ENCODE measurements around the gene BLTP3A. TPM values are rescaled to one million over a fixed set of nuclear protein-coding genes. Genes with fewer than 3 reads are reported as not detected.
A peak's percentile ranks its signal among the peaks of the same experiment; 100 is the strongest.

The BLTP3A gene
- total and polyA plus RNA-seq, 2 experiments from 2014 or later, result 6.4 to 20.6 TPM

DNA sequence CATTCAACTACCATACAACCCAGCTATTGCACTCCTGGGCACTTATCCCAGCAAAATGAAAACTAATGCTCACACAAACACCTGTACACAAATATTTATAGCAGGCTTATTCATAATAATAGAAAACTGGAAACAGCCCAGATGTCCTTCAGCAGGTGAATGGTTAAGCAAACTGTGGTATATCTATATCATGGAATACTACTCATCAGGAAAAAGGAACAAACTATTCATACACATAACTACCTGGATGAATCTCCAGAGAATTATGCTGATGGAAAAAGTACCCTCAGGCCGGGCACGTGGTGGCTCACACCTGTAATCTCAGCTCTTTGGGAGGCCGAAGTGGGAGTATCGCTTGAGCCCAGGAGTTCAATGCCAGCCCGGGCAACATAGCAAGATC lies 3.8 kb upstream of the BLTP3A start:
- Histone ChIP-seq H3K4me3 (no peak overlapping the region), H3K36me3 (no peaks in the 10 kb centered on the region), H3K27ac (no peak overlapping the region), H3K4me1 (ENCODE audit: low read depth) (no peaks in the 10 kb centered on the region), H3K27me3 (no peaks in the 10 kb centered on the region), H3K9me3 (ENCODE audit: low read depth) (no peaks in the 10 kb centered on the region)
- TF ChIP-seq, protein P1, sequence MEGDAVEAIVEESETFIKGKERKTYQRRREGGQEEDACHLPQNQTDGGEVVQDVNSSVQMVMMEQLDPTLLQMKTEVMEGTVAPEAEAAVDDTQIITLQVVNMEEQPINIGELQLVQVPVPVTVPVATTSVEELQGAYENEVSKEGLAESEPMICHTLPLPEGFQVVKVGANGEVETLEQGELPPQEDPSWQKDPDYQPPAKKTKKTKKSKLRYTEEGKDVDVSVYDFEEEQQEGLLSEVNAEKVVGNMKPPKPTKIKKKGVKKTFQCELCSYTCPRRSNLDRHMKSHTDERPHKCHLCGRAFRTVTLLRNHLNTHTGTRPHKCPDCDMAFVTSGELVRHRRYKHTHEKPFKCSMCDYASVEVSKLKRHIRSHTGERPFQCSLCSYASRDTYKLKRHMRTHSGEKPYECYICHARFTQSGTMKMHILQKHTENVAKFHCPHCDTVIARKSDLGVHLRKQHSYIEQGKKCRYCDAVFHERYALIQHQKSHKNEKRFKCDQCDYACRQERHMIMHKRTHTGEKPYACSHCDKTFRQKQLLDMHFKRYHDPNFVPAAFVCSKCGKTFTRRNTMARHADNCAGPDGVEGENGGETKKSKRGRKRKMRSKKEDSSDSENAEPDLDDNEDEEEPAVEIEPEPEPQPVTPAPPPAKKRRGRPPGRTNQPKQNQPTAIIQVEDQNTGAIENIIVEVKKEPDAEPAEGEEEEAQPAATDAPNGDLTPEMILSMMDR (IDR thresholded peaks at IDR 0.05; ENCODE audit: low read depth, low read length), result no peak
- DNase-seq (ENCODE audit: low read depth in 1 of 2, low spot score in 1 of 2), result no peak

DNA sequence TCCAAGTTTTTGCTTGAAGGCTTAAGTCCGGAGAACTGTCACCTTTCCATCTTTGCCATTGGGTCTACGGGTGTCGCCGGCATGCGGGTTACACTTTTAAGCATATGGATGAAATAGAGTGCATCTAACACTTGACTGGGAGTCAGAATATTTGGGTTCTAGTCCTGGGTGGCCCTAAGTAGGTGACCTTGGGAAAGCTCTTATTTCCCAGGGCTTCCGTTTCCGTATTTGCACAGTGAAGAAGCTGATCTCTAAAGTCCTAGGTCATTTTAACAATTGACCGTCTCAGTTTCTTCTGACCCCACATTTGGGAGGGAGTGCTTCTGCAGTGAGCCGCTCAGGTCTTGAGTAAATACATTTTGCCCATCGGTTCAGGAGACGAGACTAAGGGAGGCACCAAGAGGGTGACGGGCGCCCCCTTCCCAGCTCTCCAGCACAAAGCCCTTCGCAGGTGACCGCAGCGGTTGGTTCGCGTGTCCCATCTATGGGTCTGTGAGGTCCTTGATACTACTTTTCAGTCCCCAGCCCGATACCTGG lies 651 bp upstream of the BLTP3A start:
- peaks cover 2% of the 10 kb centered on the region for H3K4me1 ChIP-seq (ENCODE audit: low read depth)
- H3K27me3 ChIP-seq, result no peaks in the 10 kb centered on the region
- H3K4me3 ChIP-seq, result peak overlapping the region; percentile 83
- no peaks in the 10 kb centered on the region for H3K36me3 ChIP-seq
- DNase-seq (ENCODE audit: low read depth in 1 of 2, low spot score in 1 of 2), result peak; percentile 23 to 67
- TF ChIP-seq, protein P1 (IDR thresholded peaks at IDR 0.05; ENCODE audit: low read depth, low read length), result peak; percentile 35
- no peaks in the 10 kb centered on the region for H3K9me3 ChIP-seq (ENCODE audit: low read depth)
- peak overlapping the region; percentile 92 for H3K27ac ChIP-seq

DNA sequence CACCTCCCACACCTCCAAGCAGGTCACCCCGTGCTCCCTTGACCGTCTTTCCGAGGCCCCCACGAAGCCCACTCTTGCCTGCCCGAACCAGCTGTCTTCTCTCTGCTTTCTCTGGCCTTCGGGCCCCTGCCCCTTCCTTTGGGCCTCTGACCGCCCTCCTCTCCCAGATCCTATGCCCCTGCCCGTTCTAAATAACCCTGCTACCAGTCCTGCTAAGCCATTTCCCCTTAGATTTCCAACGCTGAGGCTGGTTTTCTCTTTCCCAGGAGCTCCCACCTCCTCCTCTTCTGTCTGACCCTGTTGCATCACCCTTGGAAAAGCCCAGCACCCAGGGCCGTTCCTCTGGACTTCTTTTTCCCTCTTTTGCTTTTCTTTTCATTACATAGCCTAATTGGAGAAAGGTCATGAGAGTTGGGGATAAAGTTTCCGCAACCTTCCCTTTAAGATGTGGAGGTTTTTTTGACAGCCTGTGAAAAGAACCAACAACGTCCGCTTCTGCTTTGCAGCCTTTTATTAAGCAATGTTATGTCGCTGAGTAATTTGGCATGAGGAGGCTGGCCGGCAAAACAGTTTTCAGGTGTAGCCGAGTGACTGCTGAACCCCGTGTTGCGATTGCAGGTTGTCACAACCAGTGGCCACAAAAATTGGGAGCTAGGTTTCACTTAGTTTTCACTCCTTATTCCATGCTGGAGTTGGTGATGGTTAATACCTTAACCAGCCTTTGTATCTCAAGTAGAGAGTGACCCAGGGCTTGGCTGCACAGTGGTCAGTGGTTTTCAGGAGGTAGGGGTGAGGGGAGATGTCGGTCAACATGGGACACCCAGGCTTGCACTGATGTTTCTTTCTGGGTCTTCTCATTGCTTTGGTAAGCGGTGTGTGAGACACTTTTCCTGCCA lies 970 bp downstream of the BLTP3A start:
- Histone ChIP-seq H3K4me3 (peak overlapping the region; percentile 83), H3K27ac (peak overlapping the region; percentile 92), H3K36me3 (no peaks in the 10 kb centered on the region), H3K9me3 (ENCODE audit: low read depth) (no peaks in the 10 kb centered on the region), H3K4me1 (ENCODE audit: low read depth) (peaks cover 2% of the 10 kb centered on the region), H3K27me3 (no peaks in the 10 kb centered on the region)
- TF ChIP-seq, protein P1 (IDR thresholded peaks at IDR 0.05; ENCODE audit: low read depth, low read length), result no peak
- peak; percentile 35 to 75 for DNase-seq (ENCODE audit: low read depth in 1 of 2, low spot score in 1 of 2)

DNA sequence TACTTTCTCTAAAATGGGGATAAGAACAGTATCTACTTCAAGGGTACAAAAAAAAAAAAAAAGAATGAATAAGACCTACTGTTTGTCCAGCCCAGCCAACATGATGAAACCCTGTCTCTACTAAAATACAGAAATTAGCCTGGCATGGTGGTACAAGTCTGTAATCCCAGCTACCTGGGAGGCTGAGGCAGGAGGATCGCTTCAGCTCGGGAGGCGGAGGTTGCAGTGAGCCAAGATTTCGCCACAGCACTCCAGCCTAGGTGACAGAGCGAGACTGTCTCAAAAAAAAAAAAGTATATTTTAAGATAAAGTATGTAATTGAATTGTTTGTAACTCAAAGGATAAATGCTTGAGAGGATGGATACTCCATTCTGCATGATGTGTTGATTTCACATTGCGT lies 2.0 kb downstream of the BLTP3A start:
- H3K27ac ChIP-seq, result no peak overlapping the region
- peaks cover 2% of the 10 kb centered on the region for H3K4me1 ChIP-seq (ENCODE audit: low read depth)
- H3K27me3 ChIP-seq, result no peaks in the 10 kb centered on the region
- TF ChIP-seq, protein P1 (IDR thresholded peaks at IDR 0.05; ENCODE audit: low read depth, low read length), result no peak
- no peak for DNase-seq (ENCODE audit: low read depth in 1 of 2, low spot score in 1 of 2)
- H3K9me3 ChIP-seq (ENCODE audit: low read depth), result no peaks in the 10 kb centered on the region
- H3K36me3 ChIP-seq, result no peaks in the 10 kb centered on the region
- H3K4me3 ChIP-seq, result no peak overlapping the region

DNA sequence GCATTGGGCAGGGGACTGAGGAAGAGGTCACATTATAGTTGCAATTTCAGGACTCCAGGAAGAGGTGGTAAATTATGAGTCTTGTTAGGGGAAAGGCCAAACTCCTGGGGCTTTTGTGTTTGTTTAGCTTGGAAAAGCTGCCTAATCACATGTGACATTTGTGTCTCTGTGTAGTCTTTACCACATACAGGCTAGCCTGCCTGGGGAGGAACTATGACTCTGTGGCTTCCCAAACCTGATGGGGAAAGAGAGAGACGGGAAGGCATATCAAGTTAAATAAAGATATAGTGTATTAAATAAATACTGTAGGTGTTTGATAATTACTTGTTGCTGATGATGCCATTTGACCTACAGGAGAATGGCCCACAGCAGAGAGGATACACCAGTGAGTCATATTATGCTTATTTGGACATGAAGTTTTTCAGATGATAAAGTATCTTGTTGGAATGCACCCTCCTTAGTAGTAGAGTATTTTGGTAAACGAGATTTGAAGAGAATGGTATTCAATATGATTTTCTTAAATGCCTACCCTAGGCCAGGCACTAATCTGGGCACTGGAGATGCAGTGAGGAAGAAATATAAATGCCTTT lies 4.0 kb downstream of the BLTP3A start:
- Histone ChIP-seq H3K36me3 (no peaks in the 10 kb centered on the region), H3K27ac (peak overlapping the region; percentile 20), H3K9me3 (ENCODE audit: low read depth) (no peaks in the 10 kb centered on the region), H3K27me3 (no peaks in the 10 kb centered on the region), H3K4me3 (no peak overlapping the region), H3K4me1 (ENCODE audit: low read depth) (peaks cover 2% of the 10 kb centered on the region)
- DNase-seq (ENCODE audit: low read depth in 1 of 2, low spot score in 1 of 2), result peak in 1 of 2 donors; percentile 34
- TF ChIP-seq, protein P1 (IDR thresholded peaks at IDR 0.05; ENCODE audit: low read depth, low read length), result no peak
